ENCODE measurements around the gene HOMER3. TPM values are rescaled to one million over a fixed set of nuclear protein-coding genes. Genes with fewer than 3 reads are reported as not detected.

The HOMER3 gene
- total RNA-seq, 1 donor from 2014 or later = 68.9 TPM

DNA sequence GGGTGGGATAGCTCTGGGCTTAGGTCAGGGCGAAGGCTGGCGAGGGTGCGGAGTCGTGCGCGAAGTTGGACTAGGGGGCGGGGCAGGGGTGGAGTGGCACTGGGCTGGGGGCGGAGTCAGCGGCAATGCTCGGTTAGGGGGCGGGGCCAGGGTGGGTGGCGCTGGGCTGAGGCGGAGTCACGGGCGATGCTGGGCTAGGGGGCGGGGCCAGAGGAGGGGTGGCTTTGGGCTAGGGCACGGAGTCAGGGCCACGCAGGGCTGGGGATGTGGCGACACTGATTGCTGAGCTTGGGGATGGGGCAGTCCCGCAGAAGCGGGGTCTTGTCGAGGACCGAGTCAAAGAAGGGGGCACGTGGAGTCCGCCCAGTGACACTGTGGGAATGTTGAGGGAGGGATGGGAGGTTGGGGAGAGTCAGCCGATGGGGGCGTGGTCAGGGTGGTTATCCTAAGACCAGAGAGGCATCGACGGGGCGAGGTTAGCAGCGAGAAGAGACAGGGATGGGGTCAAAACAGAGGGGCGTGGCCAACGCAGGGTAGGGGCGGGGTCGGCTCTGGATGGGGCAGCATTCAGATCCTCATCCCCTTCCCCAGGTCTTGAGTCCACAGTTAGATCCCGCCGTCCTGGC lies 8.7 kb downstream of the HOMER3 start:
- TF ChIP-seq CTCF (IDR thresholded peaks at IDR 0.05) = no peak
- Mint-ChIP-seq H3K9me3 (ENCODE audit: unreplicated experiment) (no peaks in the 10 kb centered on the region), H3K27ac (ENCODE audit: unreplicated experiment) (no peak overlapping the region), H3K4me1 (ENCODE audit: unreplicated experiment) (peaks cover 1% of the 10 kb centered on the region), H3K27me3 (ENCODE audit: unreplicated experiment) (no peaks in the 10 kb centered on the region), H3K4me3 (ENCODE audit: unreplicated experiment) (no peak overlapping the region), H3K36me3 (ENCODE audit: unreplicated experiment) (peaks cover 17% of the 10 kb centered on the region)
- DNase-seq (ENCODE audit: extremely low spot score, unreplicated experiment) = no peak

DNA sequence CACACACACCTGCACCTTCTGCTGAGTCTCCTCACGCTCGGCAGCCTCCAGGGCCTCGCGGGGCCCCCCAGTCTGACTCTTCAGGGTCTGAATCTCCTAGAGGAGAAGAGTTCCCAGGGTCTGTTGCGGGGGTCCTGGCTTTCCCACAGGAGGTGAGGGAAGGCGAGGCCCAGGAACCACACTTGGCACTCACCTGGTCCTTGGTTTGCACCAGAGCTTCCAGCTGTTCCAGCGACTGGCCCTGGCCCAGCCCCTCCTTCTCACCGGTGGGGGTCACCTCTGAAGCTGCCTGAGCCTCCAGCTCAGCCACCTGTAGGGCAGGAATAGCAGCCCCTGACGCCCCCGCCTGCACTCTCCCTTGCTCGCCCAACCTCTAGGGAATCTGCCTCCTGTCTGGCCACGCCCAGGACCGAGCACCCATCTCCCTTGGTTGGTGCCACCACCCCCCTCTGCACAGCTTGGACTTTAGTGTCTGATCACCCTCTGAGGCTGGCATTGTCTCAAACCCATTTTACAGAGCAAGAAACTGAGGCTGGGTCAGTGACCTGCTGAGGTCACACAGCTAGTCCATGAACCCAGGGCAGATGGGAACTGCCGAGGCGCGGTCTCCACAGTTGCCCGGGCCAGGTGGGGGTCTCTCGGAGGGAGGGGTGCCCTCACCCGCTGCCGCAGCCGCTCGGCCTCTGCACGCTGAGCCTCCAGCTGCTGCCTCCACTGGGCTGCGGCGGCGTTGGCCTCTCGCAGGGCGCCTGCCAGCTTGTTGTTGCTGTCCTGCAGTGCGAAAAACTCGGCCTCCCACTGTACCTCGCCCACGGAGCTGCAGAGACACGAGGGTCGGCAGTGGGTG lies 9.5 kb downstream of the HOMER3 start:
- H3K9me3 Mint-ChIP-seq (ENCODE audit: unreplicated experiment) = no peaks in the 10 kb centered on the region
- no peak for DNase-seq (ENCODE audit: extremely low spot score, unreplicated experiment)
- no peak overlapping the region for H3K4me3 Mint-ChIP-seq (ENCODE audit: unreplicated experiment)
- H3K27me3 Mint-ChIP-seq (ENCODE audit: unreplicated experiment) = no peaks in the 10 kb centered on the region
- no peak overlapping the region for H3K27ac Mint-ChIP-seq (ENCODE audit: unreplicated experiment)
- peaks cover 1% of the 10 kb centered on the region for H3K4me1 Mint-ChIP-seq (ENCODE audit: unreplicated experiment)
- no peak for TF ChIP-seq CTCF (IDR thresholded peaks at IDR 0.05)
- peaks cover 15% of the 10 kb centered on the region for H3K36me3 Mint-ChIP-seq (ENCODE audit: unreplicated experiment)

GRCh38 chr19:18929311-18929710 lies 11.7 kb downstream of the HOMER3 start:
- TF ChIP-seq CTCF (IDR thresholded peaks at IDR 0.05) = no peak
- peaks cover 16% of the 10 kb centered on the region for H3K36me3 Mint-ChIP-seq (ENCODE audit: unreplicated experiment)

DNA sequence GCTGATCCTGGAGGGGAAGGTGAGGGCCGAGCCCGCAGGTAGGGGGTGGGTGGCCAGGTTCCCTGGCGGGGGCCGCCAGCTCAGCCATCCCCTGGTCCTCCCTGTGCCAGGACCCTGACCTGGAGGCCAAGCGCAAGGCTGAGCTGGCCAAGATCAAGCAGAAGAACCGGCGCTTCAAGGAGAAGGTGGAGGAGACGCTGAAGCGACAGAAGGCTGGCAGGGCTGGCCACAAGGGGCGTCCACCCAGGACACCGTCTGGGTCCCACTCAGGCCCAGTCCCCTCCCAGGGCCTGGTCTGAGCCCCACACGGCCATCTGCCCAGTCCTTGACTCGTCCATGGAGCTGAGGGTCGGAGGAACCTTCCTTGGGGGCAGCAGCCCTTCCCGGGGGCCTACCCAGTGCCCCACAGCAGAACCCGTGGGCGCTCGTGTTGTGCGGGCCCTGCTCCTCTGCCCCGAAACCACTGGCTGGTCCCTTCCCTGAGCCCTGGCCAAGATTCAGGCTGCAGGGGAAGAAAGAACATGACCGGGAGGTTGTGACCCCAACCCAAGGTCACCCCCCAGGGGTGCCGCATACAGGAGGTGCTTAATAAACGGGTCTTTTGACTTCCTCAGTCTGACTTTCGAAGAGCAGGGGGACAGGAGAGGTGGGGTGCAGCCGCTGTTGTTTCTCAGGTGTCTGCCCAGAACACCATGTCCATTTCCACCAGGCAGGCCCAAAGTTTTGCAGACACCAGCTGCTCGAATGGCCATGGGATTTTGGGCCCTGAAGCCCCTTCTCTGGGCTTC lies 12.8 kb downstream of the HOMER3 start:
- no peaks in the 10 kb centered on the region for H3K4me1 Mint-ChIP-seq (ENCODE audit: unreplicated experiment)
- H3K36me3 Mint-ChIP-seq (ENCODE audit: unreplicated experiment) = peaks cover 12% of the 10 kb centered on the region
- H3K27me3 Mint-ChIP-seq (ENCODE audit: unreplicated experiment) = no peaks in the 10 kb centered on the region
- DNase-seq (ENCODE audit: extremely low spot score, unreplicated experiment) = no peak
- H3K27ac Mint-ChIP-seq (ENCODE audit: unreplicated experiment) = no peak overlapping the region
- no peak overlapping the region for H3K4me3 Mint-ChIP-seq (ENCODE audit: unreplicated experiment)
- no peaks in the 10 kb centered on the region for H3K9me3 Mint-ChIP-seq (ENCODE audit: unreplicated experiment)
- TF ChIP-seq CTCF (IDR thresholded peaks at IDR 0.05) = no peak

More at GRCh38 chr19:18929311-18929710, 11.7 kb downstream of the HOMER3 start:
- no peak for DNase-seq (ENCODE audit: extremely low spot score, unreplicated experiment)
- Mint-ChIP-seq H3K4me3 (ENCODE audit: unreplicated experiment) (no peak overlapping the region), H3K4me1 (ENCODE audit: unreplicated experiment) (peaks cover 1% of the 10 kb centered on the region), H3K27me3 (ENCODE audit: unreplicated experiment) (no peaks in the 10 kb centered on the region), H3K9me3 (ENCODE audit: unreplicated experiment) (no peaks in the 10 kb centered on the region), H3K27ac (ENCODE audit: unreplicated experiment) (no peak overlapping the region)
